Left lobe of liver (tissue), 2 donors: ENCODE results near the gene USE1. TPM values are rescaled to one million over a fixed set of nuclear protein-coding genes. Genes with fewer than 3 reads are reported as not detected.
A peak's percentile ranks its signal among the peaks of the same experiment; 100 is the strongest.

ENCODE experiments used
- ATAC-seq: fragments of 200-7000 bp; cut with Tn5 transposase; one replicate; pipeline ENCODE4 v1.9.1; 2020; ENCODE audit warnings: mild to moderate bottlenecking, moderate library complexity
- DNase-seq: peaks from one replicate; pipeline ENCODE4 v3.0.0-alpha.2; 2020; ENCODE audit warnings: low spot score
- total RNA-seq: library from RNA; stranded (reverse); gene quantifications from one replicate; pipeline ENCODE4 v1.2.1, GENCODE V29; 2021
- donor health status: DM: no; HTN: no; CAD: no; lungs with moderate emphysema.
- donor health status: DM: no; HTN: yes; CAD: no.

The USE1 gene
- total RNA-seq, 1 donor from 2014 or later: 19.9 TPM

- peak; percentile 88 for ATAC-seq
- DNase-seq: peak; percentile 69
Measured at GRCh38 chr19:17205237-17206140, 9.7 kb upstream of the USE1 start.

- no peak for ATAC-seq
- DNase-seq: no peak
Measured at GRCh38 chr19:17206736-17207581, 8.2 kb upstream of the USE1 start.

- ATAC-seq (no peak), DNase-seq (no peak)
Measured at GRCh38 chr19:17209126-17210036, 5.8 kb upstream of the USE1 start.

- no peak for ATAC-seq
- DNase-seq: no peak
Measured at GRCh38 chr19:17210296-17210695, 4.9 kb upstream of the USE1 start.

- DNase-seq: no peak
- ATAC-seq: no peak
Measured at GRCh38 chr19:17211547-17212446, 3.4 kb upstream of the USE1 start.

- ATAC-seq: no peak
- no peak for DNase-seq
Measured at GRCh38 chr19:17213334-17213733, 1.8 kb upstream of the USE1 start.

- ATAC-seq (no peak), DNase-seq (no peak)
Measured at GRCh38 chr19:17214508-17215126, 540 bp upstream of the USE1 start.

- DNase-seq (no peak), ATAC-seq (no peak)
Measured at GRCh38 chr19:17216058-17216670, 1.0 kb downstream of the USE1 start.

GRCh38 chr19:17219286-17219685 is 4.1 kb downstream of the USE1 start:
- no peak for ATAC-seq
- DNase-seq: no peak

- ATAC-seq: no peak
- DNase-seq: no peak
Measured at GRCh38 chr19:17220207-17220758, 5.1 kb downstream of the USE1 start.

GRCh38 chr19:17225053-17225452 is 9.9 kb downstream of the USE1 start:
- DNase-seq (no peak), ATAC-seq (no peak)

- DNase-seq (peak; percentile 99), ATAC-seq (peak; percentile 87)
Measured at GRCh38 chr19:17226002-17226933, 11.1 kb downstream of the USE1 start, which contains the start of gene OCEL1. OCEL1 (plus strand) TSS chr19:17226226; CDS start chr19:17226248, 22 bp downstream.

- peak; percentile 54 for ATAC-seq
- peak; percentile 83 for DNase-seq
Measured at GRCh38 chr19:17227798-17228367, 12.7 kb downstream of the USE1 start.

- no peak for DNase-seq
- no peak for ATAC-seq
Measured at GRCh38 chr19:17229890-17230289, 14.7 kb downstream of the USE1 start.

- DNase-seq: no peak
- no peak for ATAC-seq
Measured at GRCh38 chr19:17232258-17232657, 17.1 kb downstream of the USE1 start.

- DNase-seq: no peak
- ATAC-seq: peak; percentile 73
Measured at GRCh38 chr19:17234911-17235299, 19.7 kb downstream of the USE1 start.
